Measurements from ENCODE around the gene ZNF366.

Gene ZNF366, protein sequence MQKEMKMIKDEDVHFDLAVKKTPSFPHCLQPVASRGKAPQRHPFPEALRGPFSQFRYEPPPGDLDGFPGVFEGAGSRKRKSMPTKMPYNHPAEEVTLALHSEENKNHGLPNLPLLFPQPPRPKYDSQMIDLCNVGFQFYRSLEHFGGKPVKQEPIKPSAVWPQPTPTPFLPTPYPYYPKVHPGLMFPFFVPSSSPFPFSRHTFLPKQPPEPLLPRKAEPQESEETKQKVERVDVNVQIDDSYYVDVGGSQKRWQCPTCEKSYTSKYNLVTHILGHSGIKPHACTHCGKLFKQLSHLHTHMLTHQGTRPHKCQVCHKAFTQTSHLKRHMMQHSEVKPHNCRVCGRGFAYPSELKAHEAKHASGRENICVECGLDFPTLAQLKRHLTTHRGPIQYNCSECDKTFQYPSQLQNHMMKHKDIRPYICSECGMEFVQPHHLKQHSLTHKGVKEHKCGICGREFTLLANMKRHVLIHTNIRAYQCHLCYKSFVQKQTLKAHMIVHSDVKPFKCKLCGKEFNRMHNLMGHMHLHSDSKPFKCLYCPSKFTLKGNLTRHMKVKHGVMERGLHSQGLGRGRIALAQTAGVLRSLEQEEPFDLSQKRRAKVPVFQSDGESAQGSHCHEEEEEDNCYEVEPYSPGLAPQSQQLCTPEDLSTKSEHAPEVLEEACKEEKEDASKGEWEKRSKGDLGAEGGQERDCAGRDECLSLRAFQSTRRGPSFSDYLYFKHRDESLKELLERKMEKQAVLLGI

DNA sequence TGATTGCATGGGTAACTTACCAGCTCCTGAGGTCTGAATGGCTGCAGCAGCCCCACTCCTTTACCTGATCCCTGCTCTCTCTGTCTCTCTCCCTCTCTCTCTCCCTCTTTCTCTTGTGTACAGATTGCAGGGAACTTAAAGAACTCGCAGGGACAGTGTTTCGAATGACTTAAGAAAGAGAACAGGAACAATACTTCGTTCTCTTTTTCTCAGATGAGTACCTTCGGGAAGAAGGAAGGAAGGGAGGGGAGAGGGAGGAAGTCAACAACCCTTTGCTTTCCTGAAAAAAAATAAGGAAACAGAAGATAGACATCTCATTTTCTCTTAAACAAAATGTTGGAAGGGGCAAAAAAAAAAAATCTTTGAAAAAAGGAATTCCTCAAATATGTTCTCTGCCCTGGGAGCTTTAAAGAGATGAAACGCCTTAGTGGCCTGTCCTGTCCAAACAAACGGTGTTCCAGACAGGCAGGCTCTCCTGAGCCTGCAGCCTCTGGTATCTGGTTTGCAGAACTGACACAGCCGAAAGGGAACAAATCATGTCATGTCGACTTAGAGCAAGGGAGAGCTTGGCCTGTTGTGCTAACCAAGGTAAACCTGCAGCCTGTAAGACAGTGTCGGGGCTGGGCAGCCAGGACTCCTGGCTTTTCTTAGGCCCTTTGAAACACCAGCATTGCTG is at the start of gene ZNF366:
TSS of gene ZNF366 (minus strand) at position 180 of the 676 bp plus-strand sequence. CDS start 45,914 bp downstream, outside the sequence.
- no peak for DNase-seq

DNA sequence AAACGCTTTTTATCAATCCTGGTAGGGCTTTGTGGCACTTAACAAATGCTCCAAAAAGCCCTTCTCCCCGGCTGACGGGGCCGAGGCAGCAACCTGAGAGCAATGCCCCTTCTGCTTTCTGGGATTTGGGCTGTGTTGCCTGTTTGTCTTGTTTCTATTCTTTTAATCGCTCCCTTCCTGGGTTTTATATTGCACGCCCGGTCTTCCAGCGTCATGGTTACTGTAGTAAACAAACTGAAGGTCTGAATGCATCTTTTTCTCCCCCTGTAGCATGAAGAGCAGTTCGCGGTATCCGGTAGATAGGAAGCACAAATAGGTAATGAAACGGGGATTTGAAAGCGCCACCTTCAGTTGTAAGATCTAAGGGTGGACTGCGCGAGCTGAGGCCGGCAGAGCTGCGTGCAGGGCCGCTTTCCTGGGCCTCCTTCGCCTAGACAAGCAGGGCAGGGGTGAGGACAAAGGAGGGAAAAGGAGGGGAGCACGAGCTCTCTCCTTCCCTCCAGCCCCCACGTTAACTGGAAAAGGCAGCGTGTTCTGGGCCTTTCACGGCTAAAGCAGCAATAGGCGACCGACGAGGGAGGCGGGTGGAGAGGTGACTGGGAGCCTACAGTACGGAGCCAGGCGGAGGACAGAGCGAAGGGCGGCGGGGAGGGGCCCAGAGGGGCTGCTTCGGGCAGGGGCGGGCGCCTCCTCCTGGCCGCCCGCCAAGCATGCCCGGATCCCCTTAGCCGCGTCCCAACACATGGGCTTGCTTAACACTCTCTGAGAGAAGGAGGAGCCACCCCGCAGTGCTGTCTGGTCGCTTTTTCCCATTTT is 49.3 kb upstream of the ZNF366 start:
- no peak for DNase-seq

DNA sequence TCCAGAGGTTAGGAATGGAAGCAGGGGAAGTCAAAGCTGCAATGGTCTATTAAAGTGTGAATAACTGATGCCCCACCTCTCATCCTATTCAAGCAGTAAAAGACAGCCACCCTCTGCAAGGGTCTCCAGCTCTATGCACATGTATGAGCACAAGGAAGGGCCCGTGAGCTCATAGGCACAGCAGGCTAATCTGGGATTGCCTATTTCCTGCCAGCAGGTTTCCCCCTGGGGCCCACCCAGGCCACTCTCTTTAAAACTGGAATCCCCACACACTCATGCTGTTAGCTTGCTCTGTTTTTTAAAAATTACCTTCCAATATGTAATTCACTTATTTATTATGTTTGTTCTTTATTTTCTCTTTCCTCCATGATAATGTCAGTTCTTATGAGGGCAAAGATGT is 48.7 kb upstream of the ZNF366 start:
- DNase-seq: no peak

DNA sequence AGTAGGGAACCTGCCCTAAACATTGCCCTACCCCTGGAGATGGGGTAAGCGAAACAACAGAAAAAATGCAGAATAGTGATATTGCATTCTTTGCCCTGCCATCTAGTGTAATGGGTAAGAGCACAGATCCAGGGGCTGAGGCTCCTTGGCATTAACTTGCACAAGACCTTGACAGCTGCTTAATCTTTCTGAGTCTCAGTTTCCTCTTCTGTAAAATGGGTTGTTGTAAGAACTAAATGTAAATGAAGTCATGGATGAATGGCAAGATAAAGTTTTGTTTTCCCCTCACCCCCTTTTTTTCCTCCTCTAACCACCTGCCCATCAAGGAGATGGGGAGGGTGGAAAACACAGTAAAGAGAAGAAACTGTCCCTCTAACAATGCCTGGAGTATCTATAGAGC is 47.7 kb upstream of the ZNF366 start:
- DNase-seq: no peak

DNA sequence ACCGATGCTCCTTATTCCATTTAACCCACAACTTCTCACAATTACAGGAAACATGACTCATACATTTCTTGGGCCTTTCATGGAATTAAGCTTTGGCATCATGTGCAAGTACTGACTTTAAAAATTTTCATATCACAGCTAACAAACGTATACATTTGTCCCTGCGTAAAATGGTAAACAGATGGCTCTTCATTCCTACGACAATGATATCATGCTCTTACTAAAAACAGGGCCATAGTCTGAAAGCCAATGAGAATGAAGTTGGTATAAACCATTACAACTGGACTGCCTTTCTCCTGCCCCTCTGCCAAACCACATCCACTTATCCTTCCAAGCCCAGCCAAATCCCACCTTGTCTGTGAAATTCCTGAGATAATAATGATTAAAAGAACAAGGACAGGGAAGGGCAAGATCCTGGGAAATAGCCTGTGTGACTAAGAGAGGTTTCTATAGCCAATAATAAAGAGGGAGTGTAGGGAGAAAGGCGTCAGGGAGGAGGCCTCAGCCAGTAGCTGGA is 44.9 kb upstream of the ZNF366 start:
- no peak for DNase-seq

DNA sequence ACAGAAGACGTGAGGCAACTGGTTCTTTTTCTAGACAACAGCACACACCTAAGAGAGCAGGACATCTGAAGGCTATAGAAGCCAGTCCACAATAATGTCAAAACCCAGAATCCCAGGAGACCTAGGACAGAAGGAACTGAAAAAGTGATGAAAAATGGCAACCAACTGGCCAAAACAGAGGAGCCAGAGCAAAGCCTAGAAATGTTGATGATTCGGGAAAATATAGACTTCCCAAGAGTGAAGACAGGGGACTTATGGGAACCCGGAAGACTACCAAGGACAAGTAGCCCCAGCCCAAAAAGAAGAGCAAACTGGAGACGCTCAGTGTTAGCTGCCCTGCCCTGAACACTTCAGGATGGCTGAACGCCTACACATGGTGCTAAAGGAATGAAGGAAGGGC is 43.4 kb upstream of the ZNF366 start:
- no peak for DNase-seq

DNA sequence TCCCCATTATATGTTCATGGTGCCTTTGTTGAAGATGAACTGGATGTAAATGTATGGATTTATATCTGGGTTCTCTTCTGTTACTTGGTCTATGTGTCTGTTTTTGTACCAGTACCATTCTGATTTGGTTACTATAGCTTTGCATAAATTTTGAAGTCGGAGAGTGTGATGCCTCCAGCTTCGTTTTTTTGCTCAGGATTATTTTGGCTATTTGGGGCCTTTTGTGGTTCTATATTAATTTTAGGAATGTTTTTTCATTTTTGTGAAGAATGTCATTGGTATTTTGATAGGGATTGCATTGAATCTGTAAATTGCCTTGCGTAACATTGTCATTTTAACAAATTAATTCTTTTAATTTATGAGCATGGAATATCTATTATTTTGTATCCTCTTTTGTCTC is 36.6 kb upstream of the ZNF366 start:
- no peak for DNase-seq

DNA sequence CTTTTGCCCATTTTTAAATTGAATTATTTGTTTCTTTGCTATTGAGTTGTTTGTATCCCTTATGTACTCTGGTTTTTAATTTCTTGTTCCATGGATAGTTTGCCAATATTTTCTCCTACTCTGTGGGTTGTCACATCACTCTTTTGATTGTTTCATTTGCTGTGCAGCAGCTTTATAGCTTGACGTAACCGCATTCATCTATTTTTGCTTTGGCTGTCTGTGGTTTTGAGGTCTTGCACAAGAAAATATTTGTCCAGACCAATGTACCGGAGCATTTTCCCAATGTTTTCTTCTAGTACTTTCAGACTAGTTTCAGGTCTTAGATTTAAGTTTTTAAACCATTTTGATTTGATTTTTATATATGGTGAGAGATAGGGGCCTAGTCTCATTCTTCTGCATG is 36.2 kb upstream of the ZNF366 start:
- DNase-seq: no peak

DNA sequence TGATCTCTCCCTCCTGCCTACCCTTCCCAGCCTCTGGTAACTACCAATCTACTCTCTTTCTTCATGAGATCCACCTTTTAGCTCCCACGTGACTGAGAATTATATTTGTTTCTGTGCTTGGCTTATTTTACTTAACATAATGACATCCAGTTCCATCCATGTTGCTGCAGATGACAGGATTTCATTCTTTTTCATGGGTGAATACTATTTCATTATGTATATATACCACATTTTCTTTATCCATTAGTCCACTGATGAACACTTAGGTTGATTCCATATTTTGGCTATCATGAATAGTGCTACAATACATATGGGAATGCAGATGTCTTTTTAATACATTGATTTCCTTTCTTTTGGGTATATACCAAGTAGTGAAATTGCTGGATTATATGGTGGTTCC is 35.5 kb upstream of the ZNF366 start:
- no peak for DNase-seq

DNA sequence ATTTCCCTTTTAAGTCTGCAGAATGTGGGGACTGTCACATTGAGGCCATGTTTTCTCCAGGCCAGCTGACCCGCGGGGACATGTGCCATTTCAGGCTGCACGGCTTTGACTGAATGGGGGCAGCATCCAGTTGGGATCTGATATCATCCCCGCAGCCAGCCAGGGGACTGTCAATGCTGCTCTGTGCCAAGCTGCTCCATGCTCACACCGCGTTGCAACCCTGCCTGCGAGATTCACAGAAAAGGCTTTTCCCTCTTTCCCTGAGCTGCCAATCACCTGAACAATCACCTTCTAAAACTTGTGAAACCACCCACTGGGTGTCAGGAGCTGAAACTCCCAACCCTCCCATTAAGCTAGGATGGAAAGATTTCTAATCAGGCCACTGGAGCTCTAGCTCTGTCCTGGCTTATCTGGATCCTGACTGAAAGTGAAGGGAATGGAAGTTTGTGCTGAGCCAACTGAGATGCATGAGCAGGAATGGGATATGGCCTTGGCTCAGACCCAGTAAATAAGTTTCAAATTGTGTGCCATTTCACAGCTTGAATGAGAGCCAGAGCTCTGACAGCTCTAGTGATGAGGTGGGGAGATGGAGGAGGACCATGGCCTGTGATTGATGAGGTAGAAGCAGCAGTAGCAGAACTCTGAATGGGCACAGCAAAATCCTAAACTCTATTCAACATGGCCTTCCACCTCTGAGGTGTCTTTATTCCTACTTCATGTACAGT is 34.5 kb upstream of the ZNF366 start:
- no peak for DNase-seq

DNA sequence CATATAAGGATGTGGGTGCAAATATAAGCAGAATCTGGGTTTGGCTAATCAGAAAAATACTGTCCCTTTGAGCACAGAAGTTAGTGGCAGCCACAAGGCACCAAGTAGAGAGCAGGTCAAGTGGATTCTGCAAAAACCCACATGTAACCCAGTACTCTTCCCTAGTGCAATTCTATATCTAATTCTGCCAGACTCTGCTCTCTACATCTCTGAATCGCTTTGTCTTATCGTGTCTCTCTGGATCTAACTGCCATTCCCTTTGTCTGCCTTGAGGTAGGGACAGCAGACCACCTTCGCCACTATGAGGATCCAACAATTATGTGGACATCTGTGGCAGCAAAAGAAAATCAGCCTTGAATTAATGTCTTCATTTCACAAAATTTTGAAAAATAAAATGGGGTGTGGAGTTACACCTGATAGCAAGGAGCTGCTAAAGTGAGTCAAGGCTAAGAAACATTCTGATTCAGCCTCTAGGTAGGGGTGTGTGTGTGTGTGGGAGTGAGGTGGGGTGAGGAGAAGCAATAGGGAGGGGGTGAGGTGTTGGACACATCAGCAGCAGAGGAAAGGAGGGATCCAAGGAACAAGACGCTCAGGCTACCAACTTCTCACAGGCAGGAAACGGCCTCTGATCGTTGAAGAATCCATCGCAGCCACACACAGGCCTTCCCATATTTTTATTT is 33.7 kb upstream of the ZNF366 start:
- no peak for DNase-seq

DNA sequence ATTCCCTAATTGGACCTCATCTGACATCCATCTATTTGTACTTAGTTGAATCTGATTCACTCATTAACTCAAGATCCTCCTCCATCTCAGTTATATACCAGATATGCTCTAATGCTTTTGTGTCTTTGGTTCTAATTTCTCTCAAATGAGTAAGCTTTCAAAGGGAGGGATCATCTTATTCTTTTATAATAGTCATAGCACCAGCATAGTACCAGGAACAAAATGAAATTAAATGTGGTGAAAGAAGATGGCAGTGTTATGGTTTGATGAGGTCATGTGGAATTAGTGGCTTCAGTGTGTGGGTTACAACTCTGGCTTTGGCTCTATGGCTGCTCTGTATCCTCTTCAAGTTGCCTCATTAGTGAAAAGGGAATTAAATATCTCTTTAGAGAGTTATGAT is 32.5 kb upstream of the ZNF366 start:
- no peak for DNase-seq

DNA sequence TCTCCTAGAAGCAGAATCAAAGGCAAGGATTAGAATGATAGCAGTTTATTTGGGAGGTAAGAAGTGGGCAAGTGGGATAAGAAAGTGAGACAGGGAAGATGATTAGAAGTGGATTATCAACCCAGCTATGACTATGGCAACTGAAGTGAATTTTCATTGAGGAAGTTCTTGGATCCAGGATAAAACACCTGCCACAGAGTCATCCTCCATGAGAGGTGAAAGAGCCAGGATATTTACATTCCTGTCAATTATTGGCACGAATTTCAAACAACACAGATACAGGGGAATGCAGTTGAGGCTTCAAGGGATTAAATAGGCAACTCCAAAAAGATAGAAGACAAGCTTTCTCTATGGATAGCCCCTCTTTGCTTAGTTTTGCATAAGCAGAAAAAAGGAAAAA is 31.8 kb upstream of the ZNF366 start:
- no peak for DNase-seq

DNA sequence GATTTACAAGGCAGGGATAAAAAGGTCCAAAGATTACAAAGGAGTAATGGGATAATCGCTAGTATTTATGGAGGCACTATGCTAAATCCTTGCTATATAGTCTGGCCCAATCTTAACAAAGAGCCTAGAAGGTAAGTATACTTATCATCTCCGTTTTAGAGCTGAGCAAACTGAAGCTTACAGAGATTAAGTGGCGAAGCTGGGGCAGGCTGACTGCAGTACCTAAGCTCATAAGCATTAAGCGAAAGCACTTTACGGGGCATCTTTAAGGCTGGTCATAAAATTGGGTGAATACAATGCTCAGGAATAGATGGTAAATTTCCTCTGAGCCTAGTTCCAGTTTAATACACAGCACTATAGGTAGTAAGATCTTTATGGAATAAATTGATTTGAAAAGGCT is 30.0 kb upstream of the ZNF366 start:
- DNase-seq: no peak

DNA sequence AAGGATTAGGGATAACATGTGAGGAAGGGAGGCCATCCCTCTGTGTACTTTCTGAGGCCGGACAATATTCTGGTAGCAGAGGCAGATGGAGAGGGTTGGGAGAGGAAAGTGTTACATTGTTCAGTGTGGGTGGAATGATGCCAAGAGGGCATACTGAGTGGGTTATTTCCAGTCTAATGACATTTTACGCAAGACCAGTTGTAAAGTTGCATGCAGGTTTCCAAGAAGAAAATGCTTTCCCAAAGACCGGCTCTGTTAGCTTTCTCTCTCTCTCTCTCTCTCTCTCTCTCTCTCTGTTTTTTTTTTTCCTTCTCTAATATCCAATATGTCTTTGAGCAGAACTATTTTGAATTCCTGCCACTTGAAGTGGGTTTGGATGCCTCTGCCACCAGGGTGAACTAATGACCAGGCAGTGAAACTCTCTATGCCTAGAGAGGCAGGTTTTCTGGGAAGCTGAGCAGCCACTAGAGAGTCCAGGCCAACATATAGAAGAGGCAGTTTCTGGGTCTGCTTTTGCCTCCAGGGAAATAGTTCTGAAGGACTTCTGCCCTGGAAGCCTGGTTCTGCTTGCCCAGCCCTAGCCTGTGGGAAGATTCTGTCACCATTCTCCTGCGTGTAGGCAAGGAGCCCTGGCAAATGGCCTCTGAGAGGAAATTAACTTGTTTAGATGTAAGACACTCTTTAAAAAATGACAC is 24.4 kb upstream of the ZNF366 start:
- DNase-seq: no peak

DNA sequence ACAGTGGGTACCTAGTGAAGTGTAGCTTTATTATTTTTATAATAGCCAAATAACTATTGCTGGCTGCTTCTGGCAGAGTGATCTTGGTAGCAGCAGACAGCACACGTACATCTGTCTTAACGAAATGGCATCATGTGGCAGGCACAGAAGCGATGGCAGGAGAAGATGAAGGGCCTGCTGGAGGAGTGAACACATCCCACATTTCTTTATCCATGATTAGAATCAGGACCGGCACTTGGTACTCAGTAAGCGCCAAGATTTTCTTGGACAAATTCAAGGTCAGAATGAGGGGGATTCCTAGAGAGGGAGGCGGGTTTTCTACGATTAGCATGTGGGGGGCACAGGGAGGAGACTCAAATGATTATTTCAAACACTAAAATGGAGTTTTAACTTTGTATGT is 23.0 kb upstream of the ZNF366 start:
- no peak for DNase-seq

DNA sequence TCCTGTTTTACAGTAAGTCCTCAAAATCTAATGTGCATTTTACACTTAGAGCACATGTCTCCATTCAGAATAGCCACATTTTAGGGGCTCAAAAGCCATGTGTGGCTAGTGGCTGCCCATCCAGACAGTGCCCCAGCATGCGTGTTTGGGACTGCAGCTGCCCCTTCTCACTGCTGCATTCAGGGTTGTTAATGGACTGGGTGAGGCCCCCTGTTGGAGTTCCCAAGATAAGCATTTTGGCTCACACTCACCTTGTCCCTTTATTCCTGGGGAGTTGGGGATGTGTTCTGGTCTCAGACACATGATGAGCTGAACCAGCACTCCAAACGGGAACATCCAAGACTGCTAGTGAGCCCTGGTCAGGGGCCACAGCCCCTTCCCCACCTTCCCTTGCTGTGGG is 22.2 kb upstream of the ZNF366 start:
- DNase-seq: no peak

DNA sequence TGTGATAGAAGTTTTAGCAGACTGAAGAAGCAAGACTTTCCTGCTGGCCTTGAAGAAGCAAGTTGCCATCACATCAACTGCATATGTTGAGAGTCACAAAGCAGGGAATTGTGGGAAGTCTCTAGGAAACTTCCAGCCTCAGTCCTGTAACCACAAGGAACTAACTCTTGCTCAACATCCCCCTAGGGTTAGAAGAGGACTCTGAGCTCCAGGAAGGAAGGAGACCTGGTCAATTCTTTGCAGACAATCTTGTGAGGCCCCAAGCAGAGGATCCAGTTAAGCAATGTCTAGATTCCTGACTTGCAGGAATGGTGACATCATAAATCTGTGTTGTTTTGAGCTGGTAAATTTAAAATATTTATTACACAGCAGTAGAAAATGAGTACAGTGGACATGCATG is 18.6 kb upstream of the ZNF366 start:
- DNase-seq: no peak

DNA sequence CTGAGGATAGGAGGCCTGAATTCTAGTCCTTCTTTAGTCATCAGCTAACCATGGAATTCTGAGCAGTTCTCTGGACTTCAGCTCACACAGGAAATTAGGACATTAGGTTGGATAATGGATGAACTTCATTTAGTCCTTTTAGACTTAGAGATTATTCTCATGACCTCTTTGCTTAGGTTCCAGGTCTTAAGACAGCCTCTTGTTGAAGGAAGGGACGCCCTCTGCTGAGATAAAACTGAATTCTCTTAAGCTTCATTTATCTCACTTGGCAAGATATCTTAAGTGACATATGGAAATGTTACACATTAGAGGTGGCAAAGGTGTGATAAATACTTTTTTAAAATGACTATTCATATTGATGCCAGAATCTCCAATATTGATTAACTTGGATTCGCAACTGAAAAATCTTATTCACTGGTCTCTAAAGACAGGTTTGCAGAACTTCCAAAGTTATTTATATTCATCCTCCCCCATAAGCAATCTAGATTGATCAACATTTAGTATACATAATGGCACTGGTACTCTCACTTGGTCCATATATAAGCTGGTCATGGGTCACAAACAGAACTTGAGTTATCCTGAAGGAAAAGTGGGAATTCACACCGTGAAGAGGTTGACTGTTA is 16.9 kb upstream of the ZNF366 start:
- no peak for DNase-seq

DNA sequence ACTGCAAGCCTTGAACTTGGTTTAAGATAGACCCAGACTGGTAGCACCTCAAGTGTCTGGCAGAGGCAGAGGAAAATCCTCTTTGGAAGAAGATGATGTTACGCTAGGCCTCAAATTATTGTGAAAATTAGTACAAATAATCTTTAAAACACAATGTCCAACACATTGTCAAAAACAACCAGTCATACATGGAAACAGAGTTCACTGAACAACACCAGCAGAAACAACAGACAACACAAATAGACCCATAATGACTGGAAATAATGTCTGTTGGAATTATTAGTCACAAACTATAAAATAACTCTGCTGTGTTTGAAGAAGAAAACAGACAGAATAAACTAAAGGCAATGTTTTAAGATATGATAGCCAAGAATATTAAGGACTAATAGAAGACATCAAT is 15.4 kb upstream of the ZNF366 start:
- DNase-seq: no peak

Measured in activated T-cell treated with anti-CD3 and anti-CD28 coated beads, Interleukin-2, amount 50 U/mL, for 1 hour (primary cell).